ENCODE results near the gene CADM2.
"Not testable (repeated sequence)": the region's sequence is repeated elsewhere in the genome, so short reads cannot be mapped to it uniquely, and the experiment has no call there.

CADM2 gene

DNA sequence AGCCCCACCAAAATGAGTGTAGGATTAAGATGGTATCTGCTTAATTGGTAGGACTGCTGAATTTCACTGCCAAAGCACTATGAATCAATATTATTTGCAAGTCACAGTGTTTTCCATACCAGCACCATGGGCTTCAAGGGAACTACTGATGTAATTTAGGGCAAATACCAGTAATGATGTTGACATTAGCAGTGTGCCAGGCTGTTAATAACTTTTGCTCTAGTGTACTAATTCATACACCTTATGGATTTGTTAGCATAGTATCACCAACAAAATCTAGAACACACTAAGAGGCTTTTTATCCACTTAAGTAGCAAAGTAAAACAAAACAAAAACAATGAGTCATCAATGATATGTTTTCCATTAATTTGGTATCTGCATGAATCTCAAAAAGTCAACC is 888.2 kb downstream of the CADM2 start:
- DNase-seq, result no peak

DNA sequence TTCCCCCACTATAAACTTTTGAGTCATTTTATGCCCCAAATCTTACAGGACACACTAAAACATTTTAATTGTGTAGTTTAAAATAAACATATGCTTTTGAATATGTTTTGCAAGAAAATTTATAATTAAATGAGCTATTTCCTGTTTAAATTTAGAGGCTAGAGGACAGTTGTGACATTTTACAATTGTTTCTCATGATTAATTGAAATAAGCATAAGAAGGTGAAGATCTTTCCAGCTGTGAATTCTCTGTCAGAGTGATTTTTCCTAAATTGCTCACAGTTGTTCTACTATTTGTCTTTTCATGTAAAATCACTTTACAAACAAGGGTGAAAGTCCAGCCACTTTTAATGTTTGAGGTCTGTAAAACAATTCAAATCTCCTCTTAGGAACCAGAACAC is 892.3 kb downstream of the CADM2 start:
- DNase-seq, result no peak

DNA sequence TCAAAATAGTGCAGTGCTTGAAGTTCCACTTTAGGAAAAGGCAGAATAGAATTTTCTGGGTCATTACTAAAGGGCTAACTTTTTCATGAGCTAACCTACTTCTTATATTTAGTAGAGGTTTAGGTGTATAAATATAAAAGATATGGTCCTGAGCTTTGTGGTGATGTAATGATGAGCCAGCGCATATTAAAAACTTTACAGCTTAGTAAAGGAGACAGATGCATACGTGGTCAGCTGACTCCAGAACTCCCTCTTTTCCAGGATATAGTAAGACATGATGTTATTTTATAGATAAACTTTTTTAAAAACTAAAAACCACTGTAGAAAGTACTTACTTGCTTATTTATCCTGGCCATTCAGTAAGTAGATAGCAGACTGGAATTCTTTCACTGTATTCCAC is 895.0 kb downstream of the CADM2 start:
- DNase-seq, result no peak

- DNase-seq, result no peak
Measured at GRCh38 chr3:85862893-85863455, 904.2 kb downstream of the CADM2 start.

DNA sequence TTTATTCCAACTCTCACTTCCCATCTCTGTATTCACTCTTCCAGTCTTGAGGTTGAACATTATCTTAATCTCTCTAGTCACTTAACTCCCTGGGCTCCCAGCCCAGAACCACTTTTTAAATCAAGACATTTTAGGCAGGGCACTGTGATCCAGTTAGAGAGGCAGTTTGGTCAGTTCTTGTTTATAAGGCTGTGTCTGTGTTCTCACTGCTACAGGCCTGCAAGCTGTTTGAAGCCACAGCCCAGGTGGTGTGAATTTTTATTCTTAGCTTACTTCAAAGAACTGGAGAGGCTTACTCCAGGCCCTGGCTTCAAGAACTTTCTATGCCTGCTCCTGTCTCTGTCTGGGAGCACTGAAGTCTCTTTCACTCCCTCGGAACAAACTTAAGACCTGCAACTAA is 906.1 kb downstream of the CADM2 start:
- DNase-seq, result no peak

DNA sequence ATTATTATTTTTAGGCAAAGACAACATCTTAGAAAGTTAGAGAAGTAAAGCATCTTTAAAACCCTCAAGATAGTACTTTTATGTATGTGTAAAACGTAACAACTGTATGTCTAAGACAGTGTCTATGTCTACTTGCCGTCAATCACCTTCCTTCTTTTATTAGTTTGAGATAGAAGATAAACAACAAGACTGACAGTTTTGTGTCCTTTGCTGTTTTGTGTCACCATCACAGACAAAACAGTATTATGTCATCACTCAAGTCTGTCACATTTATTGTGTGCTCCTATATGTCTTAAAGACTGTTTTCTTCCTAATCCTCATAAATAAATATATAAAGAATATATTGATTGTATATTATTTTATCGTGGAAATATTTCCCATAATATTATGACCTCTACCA is 908.3 kb downstream of the CADM2 start:
- DNase-seq, result no peak

- no peak for DNase-seq
Measured at GRCh38 chr3:85875589-85875988, 916.8 kb downstream of the CADM2 start.

DNA sequence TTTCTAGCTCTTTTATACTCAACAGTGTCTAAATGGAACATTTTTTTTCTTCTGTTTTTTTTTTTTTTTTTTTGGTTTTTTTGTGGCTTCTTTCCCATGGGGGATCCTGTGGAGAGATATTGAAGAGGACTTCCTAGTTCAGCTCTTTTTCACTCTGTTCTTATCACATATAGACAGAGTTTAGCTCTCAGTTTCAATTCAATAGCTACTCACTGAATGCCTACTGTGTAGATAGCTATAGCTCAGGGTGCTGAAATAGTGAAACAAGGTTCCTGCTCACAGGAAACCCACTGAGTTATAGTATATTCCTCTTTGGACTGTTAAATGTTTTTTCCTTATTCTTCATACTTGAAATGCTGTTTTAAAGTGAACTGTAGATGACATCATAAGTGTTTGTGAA is 918.8 kb downstream of the CADM2 start:
- no peak for DNase-seq

DNA sequence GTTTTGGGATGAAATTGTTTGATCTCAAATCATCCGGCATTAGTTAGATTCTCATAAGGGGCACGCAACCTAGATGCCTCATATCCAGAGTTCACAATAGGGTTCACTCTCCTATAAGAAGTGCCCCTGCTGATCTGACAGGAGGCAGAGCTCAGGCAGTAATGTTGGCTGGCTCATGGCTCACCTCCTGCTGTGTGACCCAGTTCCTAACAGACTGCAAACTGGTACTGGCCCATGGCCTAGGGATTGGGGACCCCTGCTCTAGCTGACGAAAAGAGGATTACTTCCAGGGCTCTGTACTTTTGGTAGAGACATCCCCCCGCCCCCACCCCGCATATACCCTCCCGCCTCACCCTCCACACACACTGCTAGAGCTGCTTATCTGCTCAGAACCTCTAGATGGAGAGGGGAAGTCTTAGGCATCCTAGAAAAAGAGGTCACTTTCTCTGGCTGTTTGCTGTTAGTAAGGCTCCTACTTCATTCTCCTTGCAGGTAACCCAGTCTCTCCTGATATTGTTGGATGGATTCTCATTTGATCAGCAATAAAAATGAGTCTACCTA is 923.1 kb downstream of the CADM2 start:
- DNase-seq, result no peak

DNA sequence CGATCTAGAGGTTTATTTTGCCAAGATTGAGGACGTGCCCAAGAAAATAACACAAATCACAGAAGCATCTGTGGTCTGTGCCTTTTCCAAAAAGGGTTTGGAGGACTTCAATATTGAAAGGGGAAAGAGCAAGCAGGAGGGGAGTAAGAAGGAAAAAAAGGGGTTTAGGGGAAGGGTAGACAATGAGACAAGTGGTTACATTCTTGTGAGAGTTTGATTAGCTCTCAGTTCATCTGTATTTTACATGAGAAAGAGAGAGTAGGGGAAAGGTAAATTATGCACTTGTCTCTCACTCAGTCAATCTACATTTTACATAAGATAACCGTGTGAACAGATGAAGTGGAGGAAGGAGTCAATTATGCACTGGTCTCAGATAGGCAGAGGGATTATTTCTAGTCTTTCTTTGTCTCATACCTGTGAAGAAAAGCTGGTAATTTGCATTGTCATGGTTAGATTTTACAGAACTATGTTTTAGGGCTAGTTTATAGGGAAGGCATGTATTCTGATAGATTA is 931.3 kb downstream of the CADM2 start:
- DNase-seq, result no peak

DNA sequence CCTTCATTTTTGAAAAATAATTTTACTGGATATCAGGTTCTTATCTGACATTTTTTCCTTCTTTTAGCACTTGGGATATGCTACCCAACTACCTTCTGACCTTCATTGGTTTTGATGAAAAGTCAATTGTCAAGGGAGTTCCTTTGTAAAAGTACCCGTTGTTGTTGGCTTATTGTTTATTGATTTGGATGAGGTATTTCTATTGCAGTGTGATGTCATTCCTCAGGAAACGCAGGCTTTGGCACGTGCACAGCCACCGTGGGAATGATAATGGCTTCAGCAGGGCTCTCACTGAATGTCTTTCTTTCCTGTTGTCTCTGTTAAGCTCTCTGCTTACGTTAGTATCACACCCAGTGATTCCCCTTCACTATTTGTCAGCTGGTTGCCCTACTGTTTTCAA is 944.6 kb downstream of the CADM2 start:
- no peak for DNase-seq

GRCh38 chr3:85912980-85913379 is 954.2 kb downstream of the CADM2 start:
- DNase-seq, result no peak

DNA sequence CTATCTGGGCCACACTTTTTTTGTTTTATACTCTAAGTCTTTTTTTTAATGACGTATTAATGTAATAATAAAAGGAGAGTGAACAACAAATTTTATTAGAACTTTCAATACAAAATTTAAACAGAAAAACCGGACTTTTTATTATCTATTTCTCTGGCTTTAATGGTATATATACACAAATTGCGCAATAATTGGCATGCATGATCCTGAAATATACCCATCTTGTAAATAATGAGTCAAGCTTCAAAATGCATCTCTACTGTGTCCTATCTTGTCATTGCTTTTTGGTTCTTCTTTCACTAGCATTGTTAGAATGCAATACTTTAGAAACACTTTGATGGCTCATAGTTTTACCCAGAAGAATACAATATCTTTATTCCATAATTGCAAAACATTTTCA is 963.6 kb downstream of the CADM2 start:
- DNase-seq, result no peak

DNA sequence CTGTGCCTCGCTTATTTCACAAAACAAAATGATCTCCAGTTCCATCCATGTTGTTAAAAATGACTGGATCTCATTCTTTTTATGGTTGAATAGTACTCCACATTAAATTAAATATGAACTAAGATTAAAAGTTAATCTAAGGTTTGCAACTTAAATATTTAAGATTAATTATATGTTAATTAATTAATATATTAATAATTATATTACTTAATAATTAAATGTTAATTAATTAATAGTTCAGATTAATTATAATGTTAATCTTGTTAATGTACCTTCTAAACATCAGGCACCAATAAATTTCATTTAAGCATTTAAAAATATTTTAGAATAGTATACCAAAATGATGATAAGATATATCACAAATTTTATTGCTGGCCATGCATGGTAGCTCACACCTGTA is 971.9 kb downstream of the CADM2 start:
- DNase-seq, result no peak

- DNase-seq, result no peak
Measured at GRCh38 chr3:85933326-85933725, 974.5 kb downstream of the CADM2 start.

DNA sequence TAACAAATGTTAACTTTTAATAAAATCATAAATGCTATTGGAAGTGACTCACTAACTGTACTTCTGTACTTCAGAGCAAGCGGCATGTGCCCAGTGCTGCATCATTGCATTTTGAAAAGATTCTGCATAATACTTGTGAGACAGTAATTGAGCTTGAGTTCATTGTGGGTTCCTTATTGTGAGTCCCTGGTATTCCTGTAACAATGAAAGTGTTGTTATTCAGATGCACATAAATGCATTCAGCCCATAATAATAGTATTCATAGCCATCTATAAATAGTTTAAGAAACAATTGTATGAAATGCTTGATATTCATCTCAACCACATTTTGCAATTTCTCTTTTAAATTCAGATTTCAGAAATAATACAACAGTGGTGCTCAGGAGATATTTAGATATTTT is 976.4 kb downstream of the CADM2 start:
- DNase-seq, result no peak

DNA sequence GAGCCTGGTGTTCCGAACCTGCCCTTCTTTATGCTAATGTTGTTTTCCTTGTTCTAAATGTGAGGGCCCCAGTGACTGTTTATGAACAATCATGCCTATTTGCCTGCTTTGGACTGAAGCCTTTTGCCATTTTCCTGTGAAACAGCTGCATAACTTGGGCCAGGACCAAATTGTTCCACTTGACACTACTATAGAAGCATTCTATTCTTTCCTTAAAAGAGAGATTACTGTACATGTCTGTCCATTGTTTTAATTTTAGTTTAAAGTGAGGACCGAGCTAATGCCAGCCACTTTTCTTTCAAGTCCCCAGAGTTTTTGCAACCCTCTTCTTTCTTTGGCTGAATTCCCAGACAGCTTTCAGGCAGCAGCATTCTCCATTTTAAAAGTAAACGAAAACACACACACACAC is 980.3 kb downstream of the CADM2 start:
- DNase-seq, result no peak

DNA sequence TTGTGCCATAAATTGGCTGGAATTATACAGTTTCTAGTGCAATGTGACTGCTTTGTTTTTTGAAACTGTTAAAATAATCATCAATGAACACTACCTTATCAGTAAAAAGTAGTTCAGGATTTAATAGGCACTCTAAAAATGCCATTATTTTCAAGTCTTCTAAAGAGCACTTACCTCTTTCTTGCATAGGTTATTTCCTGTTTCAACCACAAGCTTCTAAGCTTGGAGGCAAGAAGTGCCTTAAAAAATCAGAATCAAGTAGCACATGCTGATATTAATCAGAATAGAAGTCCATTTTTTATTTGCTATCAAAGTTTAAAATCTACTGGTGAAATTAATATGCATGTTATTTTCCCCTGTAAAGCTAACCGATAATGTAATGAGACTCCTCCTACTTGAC is 991.6 kb downstream of the CADM2 start:
- DNase-seq, result no peak

DNA sequence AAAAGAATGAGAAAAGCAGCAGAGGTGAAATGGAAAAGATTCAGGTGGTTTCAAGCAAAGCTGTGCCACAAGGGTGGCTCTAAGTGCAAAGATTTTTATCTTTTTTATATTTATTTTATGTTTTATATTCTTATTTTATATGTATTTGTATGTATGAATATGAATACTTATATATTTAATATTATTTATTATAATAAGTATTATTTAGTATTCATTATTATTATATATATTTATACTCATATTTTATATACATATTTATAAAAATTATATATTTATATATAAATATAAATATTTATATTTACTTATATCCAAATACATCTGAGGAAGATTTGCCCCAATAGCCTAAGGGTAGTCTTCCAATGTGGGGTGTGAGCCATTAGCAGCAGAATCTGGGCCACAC is 1002.0 kb downstream of the CADM2 start:
- DNase-seq, result no peak

- DNase-seq, result no peak
Measured at GRCh38 chr3:85977615-85978338, 1019.0 kb downstream of the CADM2 start.

DNA sequence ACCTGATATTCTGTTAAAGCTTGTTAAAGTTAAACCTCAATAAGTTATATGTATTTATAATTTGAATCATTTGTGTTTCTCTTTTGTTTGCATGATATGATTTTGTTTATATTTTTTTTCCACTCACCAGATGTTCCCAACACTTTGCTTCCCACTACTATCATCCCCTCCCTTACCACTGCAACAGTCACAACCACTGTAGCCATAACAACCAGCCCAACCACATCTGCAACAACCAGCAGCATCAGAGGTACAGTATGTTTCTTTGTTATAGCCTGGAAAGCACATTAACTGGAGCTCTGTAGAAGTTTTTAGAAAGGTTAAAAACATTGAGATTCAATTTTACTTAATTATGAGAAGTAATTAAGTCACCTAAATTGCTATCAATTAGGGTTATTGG is 1020.2 kb downstream of the CADM2 start:
- DNase-seq, result no peak

DNA sequence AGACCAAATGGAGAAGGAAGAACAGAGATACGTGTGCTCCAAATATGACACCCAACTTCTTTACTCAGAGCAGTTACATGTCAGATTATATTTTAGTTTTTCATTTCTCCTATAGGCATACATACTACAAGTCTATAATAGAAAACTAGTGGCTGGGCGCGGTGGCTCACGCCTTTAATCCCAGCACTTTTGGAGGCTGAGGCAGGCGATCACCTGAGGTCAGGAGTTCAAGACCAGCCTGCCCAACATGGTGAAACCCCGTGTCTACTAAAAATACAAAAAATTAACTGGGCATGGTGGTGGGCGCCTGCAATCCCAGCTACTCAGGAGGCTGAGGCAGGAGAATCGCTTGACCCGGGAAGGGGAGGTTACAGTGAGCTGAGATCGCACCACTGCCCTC is 1030.8 kb downstream of the CADM2 start:
- not testable (repeated sequence) for DNase-seq

GRCh38 chr3:86029590-86029989 is 1070.8 kb downstream of the CADM2 start:
- DNase-seq, result no peak

- no peak for DNase-seq
Measured at GRCh38 chr3:86037916-86038315, 1079.1 kb downstream of the CADM2 start.
